WERI-Rb-1 (cell line): Measurements from ENCODE around the gene CRYBA1.
A peak's percentile ranks its signal among the peaks of the same experiment; 100 is the strongest.

ENCODE experiments used
- DNase-seq: peaks from one replicate; pipeline ENCODE4 v3.0.0-alpha.2; 2020
- H3K27ac ChIP-seq: fragments of 250-450 bp; sonication (Bioruptor Pico); 2 replicates; pipeline ENCODE4 v1.5.1; 2020; ENCODE audit warnings: mild to moderate bottlenecking, moderate library complexity
- H3K27me3 ChIP-seq: fragments of 250-450 bp; sonication (Bioruptor Pico); 2 replicates; pipeline ENCODE4 v1.5.1; 2021; ENCODE audit warnings: mild to moderate bottlenecking, low read depth, moderate library complexity; ENCODE audit not compliant: insufficient read depth, severe bottlenecking
- H3K36me3 ChIP-seq: fragments of 250-450 bp; sonication (Bioruptor Pico); 2 replicates; pipeline ENCODE4 v1.5.1; 2020; ENCODE audit warnings: mild to moderate bottlenecking, moderate library complexity
- H3K4me3 ChIP-seq: 2 replicates; pipeline ENCODE4 v1.5.1; 2011; ENCODE audit warnings: low read depth, mild to moderate bottlenecking, control low read depth, low read length
- H3K9me3 ChIP-seq: fragments of 250-450 bp; sonication (Bioruptor Pico); 2 replicates; pipeline ENCODE4 v1.5.1; 2021; ENCODE audit warnings: mild to moderate bottlenecking, moderate library complexity; ENCODE audit not compliant: severe bottlenecking
- TF ChIP-seq, protein P1 (sequence below): IDR thresholded peaks from 2 replicates; pipeline ENCODE4 v1.5.1; 2011; ENCODE audit warnings: low read depth, mild to moderate bottlenecking, control low read depth, inconsistent platforms, low read length

Gene CRYBA1

DNA sequence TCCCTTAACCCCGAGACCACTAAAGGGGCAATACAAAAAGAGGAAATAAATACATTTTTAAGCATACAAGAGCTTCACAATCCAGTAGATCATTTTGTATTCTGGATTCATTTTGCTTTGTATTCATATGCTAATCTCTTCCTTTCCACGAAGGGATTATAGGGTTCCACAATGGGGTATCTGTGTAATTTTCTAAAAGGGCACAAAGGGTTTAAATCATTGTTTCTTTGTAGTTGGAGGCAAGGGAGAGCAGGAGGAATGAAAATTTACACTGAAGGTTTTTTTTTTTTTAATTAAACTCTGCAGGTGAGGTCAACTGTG is 47.9 kb downstream of the CRYBA1 start:
- peak overlapping the region; percentile 94 for H3K27ac ChIP-seq
- no peaks in the 10 kb centered on the region for H3K9me3 ChIP-seq
- no peak for DNase-seq
- peak overlapping the region; percentile 67 for H3K4me3 ChIP-seq
- TF ChIP-seq, protein P1, sequence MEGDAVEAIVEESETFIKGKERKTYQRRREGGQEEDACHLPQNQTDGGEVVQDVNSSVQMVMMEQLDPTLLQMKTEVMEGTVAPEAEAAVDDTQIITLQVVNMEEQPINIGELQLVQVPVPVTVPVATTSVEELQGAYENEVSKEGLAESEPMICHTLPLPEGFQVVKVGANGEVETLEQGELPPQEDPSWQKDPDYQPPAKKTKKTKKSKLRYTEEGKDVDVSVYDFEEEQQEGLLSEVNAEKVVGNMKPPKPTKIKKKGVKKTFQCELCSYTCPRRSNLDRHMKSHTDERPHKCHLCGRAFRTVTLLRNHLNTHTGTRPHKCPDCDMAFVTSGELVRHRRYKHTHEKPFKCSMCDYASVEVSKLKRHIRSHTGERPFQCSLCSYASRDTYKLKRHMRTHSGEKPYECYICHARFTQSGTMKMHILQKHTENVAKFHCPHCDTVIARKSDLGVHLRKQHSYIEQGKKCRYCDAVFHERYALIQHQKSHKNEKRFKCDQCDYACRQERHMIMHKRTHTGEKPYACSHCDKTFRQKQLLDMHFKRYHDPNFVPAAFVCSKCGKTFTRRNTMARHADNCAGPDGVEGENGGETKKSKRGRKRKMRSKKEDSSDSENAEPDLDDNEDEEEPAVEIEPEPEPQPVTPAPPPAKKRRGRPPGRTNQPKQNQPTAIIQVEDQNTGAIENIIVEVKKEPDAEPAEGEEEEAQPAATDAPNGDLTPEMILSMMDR: no peak
- H3K36me3 ChIP-seq: peaks cover 31% of the 10 kb centered on the region
- H3K27me3 ChIP-seq: no peaks in the 10 kb centered on the region

DNA sequence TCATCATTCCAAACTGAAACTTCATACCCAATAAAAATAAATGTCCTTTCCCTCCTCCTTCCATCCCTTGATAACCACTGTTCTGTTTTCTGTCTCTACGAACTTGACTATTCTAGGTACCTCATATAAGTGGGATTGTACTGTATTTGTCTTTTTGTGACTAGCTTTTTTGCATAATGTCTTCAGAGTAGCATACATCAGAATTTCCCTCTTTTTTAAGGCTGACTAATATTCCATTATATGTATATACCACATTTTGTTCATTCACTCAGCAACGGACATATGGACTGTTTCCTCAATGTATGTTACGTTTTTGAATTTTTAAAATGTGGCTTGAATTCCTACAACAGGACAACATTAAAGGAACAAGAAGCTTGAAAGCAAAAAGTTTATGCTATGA is 48.8 kb downstream of the CRYBA1 start:
- H3K9me3 ChIP-seq: no peaks in the 10 kb centered on the region
- no peaks in the 10 kb centered on the region for H3K27me3 ChIP-seq
- no peak for DNase-seq
- TF ChIP-seq, protein P1: no peak
- H3K36me3 ChIP-seq: peaks cover 22% of the 10 kb centered on the region
- no peak overlapping the region for H3K27ac ChIP-seq
- H3K4me3 ChIP-seq: no peak overlapping the region

DNA sequence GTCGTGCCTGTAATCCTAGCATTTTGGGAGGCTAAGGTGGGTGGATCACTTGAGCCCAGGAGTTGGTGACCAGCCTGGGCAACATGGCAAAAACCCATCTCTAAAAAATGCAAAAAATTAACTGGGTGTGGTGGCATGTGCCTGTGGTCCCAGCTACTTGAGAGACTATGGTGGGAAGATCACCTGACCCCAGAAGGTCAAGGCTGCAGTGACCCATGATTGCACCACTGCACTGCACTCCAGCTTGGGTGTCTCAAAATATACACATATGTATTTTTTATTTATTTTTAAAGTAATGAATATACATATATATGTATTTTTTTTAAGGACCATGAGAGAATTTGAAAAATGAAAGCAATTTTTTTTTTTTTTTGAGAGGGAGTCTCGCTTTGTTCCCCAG is 52.4 kb downstream of the CRYBA1 start:
- TF ChIP-seq, protein P1: no peak
- DNase-seq: no peak
- Histone ChIP-seq H3K36me3 (no peaks in the 10 kb centered on the region), H3K4me3 (no peak overlapping the region), H3K9me3 (no peaks in the 10 kb centered on the region), H3K27me3 (no peaks in the 10 kb centered on the region), H3K27ac (no peak overlapping the region)

DNA sequence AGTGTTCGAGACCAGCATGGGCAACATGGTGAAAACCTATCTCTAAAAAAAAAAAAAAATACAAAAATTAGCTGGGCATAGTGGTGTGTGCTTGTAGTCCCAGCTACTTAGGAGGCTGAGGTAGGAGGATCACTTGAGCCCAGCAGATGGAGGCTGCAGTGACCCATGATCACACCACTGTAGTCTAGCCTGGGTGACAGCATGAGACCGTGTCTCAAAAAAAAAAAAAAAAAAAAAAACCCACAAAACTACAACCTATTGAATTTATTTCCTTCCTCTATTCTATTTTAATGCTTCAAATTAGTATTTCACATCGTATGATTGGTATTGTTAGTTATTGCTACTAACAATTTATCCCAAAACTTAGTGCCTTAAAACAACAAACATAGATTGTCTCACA is 56.7 kb downstream of the CRYBA1 start:
- TF ChIP-seq, protein P1: no peak
- H3K9me3 ChIP-seq: no peaks in the 10 kb centered on the region
- H3K27me3 ChIP-seq: no peaks in the 10 kb centered on the region

More for the DNA sequence above, 56.7 kb downstream of the CRYBA1 start:
- no peak overlapping the region for H3K27ac ChIP-seq
- no peak overlapping the region for H3K4me3 ChIP-seq
- DNase-seq: no peak
- no peaks in the 10 kb centered on the region for H3K36me3 ChIP-seq
